HG02884 (cell line): ENCODE data around the gene SLC7A1.
"Not testable (repeated sequence)": the region's sequence is repeated elsewhere in the genome, so short reads cannot be mapped to it uniquely, and the experiment has no call there.

Source experiments
- ATAC-seq: cut with Tn5 transposase; IDR thresholded peaks from one replicate; pipeline ENCODE4 v1.9.1; 2021; ENCODE audit warnings: mild to moderate bottlenecking, moderate library complexity; ENCODE audit not compliant: unreplicated experiment

Gene SLC7A1

DNA sequence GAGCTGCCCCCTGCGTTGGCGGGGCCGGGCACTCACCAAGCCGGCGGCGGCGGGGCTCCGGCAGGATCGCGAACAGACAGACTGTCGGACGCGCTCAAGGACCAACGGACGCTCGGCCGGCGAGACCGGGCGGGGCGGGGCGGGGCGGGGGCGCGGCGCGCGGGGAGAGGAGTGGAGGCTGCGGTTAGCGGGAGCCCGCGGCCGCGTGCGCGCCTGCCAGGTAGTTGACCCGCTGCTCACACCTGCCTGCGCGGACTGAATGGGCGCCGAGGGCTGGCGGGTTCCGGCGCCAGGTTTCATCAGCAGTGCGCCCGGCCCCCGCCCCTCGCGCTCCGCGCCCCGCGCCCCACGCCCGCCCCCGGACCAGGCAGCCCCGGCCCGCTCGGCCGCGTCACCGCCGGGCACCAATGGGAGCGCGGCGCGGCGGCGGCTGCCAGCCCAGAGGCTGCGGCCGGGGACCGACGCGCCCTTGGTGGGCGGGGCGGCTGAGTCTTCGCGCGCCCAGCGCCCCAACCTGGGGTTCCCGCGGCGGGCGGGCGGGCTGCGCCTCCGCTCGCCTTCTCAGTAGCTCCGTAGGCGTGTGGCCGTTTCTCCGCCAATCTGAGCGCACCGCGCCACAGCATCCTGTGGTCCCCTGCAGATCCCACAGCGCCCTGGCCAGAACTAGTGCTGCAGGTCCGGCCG, at the start of gene SLC7A1:
Gene SLC7A1, minus strand, starts transcription at position 309 of the 684 bp plus-strand sequence. CDS start 59,500 bp downstream, outside the sequence.
- peak; percentile 81 for ATAC-seq

DNA sequence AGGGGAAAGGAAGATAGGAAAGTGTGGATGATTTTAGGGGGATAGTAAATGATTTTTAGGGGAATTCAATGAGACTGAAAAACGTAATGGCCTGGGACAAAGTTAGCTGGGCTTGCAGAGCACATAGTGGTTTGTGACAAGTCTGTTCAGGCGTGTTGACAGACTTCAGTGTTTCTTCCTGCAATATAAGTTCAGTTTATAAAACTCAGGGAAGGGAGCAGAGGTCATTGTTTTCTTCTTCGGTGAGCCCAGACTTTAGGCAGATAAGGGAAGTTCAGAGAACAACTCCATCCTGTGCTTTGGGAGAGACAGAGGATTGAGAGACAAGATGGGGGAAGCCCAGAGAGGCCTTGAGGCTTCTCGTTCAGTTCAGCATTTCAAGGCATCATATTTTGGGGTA, 45.2 kb upstream of the SLC7A1 start:
- ATAC-seq = no peak

DNA sequence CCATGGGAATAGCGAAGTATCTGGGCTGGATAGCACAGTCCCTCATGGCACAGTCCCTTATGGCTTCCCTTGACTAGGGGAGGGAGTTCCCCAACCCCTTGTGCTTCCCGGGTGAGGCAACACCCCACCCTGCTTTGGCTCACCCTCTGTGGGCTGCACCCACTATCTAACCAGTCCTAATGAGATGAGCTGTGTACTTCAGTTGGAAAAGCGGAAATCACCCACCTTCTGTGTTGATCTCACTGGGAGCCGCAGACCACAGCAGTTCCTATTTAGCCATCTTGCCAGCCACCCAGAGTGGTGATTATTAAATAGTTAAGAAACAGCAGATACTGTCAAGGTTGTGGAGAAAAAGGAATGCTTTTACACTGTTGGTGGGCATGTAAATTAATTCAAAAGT, 41.3 kb upstream of the SLC7A1 start:
- ATAC-seq = not testable (repeated sequence)

DNA sequence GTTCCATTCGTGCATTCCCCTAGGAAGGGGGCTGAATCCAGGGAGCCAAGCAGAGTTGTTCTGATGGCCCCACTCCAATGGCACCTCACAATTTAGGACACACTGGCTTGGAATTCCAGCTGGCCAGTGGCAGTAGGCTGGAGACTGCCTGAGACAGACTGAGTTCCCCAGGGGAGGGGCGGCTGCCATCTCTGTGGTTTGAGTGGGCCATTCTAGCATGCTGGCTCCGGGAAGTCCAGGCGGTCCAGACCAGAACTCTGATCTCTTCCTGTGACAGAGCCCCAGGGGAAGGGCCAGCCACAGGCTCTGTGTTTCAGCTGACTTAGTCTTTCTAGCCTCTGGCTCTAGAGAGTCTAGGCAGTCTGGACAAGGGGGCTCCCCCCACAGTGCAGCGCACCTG, 29.5 kb upstream of the SLC7A1 start:
- no peak for ATAC-seq

DNA sequence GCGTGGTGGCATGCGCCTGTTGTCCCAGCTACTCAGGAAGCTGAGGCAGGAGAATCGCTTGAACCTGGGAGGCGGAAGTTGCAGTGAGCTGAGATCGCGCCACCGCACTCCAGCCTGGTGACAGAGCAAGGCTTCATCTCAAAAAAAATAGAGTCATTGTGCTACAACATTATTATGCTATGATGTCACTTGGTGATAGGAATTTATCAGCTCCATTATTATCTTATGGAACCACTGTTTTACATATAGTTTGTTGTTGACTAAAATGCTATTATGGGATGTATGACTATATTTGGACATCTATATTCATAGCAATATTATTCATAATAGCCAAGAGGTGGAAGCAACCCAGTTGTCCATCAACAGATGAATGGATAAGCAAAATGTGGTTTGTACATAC, 26.4 kb upstream of the SLC7A1 start:
- ATAC-seq = no peak

DNA sequence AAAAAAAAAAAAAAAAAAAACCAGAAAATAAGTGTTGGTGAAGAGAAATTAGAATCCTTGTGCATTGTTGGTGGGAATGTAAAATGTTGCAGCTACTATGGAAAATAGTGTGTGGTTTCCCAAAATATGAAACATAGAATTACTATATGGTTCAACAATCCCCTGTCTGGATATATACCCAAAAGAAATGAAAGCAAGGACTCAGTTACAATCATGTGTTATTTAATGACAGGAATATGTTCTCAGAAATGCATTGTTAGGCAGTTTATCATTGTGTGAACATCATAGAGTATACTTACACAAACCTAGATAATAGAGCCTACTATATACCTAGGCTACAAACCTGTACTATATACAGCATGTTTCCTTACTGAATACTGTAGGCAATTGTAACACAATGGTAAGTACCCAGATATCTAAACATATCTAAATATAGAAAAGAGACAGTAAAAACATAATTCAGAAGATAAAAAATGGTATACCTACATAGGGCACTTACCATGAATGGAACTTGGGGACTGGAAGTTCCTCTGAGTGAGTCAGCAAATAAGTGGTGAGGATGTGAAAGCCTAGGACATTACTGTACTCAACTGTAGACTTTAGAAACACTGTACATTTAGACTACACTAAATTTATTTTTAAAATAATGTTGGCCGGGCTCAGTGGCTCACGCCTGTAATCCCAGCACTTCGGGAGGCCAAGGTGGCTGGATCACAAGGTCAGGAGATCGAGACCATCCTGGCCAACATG, 25.7 kb upstream of the SLC7A1 start:
- no peak for ATAC-seq

DNA sequence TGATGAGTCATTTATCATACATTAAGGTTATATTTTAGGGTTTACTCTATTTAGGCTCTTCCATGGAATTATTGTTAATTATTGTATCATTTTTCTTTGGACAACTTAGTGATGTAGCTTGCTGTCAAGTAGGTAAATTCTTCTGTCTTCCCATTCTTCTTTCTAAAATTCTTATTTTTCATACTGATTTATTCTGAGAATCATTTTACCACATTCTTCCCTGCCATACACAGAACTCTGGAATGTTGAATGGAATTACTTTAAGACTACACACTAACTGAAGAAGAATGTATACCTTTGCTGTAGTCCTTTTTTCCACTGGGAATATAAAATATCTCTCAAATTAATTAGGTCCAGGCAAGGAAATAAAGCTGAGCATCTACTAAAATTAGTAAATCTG, 24.5 kb upstream of the SLC7A1 start:
- no peak for ATAC-seq

DNA sequence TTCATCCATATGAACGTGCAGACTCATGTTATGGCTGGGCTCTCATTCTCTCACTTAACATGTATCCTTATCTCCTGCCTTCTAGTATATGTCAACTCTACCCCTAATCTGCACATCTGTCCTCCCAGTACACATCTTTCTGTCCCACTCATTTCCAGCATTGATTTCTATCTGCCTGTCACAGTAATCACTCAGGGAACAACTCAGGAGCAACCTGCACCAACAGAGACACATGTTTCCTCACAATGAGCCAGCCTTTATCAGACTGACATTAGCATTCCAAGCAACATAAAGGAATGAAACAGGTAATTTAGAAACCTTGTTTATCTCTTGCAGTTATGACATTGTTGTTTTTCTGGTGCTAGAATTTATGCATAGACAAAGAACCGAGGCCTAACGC, 17.6 kb upstream of the SLC7A1 start:
- ATAC-seq = no peak

DNA sequence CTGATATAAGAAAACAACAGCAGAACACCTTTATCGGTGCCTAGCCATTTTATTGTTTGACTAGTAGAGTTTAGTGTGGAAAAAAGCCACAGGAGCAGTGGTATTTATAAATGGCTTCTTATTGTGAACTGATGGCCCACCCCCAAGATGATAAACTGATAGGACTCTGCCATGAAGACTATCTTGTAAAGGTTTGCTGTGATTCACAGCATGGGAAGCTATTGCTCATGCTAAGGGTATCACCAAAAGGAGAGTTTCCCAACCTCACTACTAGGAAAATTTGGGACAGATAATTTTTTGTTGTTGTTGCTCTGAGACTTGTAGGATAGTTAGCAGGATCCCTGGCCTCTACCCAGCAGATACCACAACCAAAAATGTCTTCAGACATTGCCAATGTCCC, 12.0 kb upstream of the SLC7A1 start:
- no peak for ATAC-seq

DNA sequence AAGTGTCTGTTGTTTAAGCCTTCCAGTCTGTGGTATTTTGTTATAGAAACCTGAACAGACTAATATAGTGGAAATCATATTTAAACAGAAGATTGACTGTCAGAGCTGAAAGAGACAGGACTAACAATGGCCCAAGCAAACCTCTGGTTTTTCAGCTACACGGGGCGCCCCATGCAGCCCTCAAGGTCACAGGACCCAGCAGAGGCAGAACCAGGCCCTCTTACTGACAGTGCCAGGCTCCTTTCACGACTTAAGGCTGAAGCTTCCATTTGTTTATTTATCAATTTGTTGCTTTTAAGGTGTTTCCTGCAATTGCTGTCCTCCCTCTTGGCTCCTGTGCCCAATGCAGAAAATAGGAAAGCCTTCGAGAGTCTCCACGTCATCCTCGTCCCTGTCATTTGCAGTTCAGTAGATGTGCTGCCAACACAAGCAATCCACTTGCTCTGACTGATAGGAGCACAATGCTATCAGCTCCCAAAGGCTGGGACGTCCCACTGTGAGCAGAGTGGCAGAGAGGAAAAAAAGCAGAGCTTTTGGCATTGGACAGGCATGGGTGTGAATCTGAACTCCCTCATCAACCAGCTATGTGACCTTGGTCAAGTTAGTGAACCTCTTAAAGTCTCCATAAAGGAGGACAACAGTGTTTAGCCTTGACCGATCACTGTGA, 10.5 kb upstream of the SLC7A1 start:
- ATAC-seq = no peak

DNA sequence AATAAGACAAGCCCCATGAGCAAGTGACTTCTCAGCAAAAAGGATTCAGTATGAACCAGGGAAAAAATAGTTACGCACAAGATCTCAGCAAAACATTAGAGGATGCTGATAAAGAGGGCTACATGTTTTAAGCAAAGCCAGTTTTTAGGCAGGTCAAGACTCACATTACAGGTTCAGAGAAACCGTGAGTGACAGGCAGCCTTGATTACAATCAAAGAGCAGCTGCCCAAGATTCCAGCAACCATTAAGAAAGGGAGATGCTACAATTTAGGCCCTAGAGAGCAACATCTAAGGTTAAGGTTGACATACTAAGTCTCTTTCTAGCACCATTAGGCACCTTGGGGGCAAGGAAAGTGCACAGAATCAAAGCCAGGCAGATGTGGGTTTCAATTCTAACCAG, 2.8 kb upstream of the SLC7A1 start:
- no peak for ATAC-seq

DNA sequence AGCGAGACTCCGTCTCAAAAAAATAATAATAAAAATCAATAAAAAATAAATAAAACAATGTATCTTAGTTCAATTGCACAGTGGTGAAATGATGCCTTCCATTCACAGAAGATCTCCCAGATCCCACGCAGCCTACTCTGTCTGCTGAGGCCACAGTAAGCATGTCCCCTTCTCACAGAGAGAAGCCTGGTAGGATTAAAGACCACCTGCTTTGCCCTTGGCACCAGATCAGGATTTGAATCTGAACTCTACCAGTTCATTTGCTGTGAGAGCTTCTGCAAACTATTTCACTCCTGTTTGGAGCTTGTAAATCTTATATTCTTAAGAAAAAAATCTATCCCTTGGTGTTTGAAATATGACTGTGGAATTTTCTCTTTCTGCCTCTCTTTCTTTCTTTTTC, 2.2 kb upstream of the SLC7A1 start:
- ATAC-seq = no peak

DNA sequence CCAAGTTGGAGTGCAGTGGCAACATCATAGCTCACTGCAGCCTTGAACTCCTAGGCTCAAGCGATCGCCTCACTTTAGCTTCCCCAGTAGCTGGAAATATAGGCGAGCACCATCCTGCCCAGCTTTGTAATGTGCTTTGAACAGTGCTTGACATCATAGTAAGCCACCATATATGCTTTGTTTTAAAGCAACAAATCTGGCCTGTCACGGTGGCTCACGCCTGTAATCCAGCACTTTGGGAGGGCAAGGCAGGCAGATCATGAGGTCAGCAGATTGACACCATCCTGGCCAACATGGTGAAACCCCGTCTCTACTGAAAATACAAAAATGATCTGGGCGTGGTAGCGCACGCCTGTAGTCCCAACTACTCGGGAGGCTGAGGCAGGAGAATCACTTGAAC, 1.8 kb upstream of the SLC7A1 start:
- no peak for ATAC-seq

DNA sequence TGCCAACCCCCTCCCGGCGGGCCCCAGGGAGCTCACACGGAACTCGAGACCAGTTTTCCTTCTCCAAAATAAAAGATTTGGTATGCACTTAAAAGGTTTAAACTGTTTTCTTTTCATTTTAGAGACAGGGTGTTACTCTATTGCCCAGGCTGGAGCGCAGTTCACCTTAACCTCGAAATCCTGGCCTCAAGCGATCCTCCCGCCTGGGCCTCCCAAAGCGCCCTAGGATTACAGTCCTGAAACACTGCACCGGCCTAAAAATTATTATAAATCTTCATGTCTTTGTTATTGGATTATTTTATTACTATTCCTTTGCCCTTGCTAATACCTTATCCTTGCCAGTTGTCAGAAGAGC, 553 bp upstream of the SLC7A1 start:
- ATAC-seq = no peak

DNA sequence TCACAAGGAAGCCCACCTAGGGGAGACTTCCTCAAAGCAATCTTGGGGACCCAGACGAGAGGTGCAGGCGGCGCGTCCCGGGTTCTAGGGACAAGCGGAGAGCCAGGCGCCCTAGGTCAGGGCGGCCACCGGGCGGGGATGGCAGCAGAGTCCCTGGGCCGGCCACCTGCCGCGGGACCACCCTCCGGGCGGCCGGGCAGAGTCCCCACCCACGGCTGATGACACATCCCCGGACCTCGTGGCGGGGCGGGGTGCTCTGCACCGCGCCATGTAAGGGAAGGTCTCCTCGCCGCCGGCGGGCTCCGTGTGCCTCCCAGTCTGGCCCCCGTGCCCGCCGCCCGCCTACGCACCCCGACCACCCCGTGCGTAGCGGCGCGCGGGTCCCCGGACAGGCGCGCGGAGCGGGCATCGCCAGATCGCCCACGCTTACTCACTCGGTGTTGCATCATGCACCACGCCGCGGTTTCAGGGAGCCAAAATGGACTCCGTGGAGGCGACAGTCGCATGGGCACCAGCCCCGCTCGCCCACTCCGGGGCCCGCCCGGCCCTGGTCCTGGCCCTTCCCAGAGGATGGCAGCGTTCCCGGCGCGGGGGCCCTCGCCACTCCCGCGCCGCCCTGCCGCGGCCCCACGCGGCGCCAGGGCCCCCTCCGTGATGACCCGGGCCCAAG, 643 bp downstream of the SLC7A1 start:
- ATAC-seq = peak; percentile 43

DNA sequence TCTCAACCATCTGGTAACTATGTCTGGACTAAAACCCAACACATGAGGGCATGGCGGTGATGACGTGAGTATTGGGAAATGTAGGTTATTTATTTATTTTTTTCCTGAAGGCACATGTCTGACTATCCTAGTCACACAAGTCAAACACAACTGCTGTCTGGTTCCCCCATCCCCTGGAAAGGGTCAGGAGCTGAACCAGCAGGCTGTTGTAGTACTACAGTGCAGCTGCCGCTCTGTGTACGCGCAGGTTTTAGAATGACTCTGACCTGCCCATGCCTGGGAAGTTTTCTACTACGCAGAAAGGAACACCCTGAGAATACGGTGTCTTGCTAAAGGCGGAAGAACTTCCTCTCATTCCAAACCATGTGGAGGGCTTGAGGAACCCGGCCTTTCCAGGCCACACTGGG, 1.2 kb downstream of the SLC7A1 start:
- ATAC-seq = peak; percentile 36

DNA sequence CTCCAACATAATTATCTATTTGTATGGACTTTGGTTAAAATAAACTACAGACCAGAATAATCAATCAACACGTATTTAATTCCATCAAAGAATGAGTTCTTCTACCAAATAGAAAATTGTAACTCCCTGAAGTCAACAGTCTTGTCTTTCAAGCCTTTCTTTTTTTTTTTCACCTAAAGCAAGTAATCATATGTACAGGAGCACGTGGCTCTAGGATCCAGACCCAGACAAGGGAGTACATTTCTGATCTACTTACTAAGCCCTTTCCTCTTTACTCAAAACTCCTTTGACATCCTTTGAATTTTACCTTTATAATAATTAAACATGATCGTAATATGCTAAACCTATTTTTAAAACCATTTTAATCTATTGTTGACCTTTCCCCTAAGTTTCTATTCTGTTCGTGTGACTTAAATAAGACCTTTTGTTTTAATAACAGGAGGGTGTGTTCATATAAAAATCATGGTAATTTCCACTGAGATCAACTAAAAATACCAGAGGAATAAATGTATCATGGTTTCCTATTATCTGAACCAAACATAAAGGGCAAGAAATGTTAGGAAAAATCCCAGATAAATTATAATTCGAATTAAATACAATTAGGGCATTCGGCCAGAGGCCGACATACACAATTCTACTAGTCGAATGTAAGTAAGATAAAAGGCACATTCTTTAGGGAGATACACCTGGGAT, 1.7 kb downstream of the SLC7A1 start:
- ATAC-seq = no peak

DNA sequence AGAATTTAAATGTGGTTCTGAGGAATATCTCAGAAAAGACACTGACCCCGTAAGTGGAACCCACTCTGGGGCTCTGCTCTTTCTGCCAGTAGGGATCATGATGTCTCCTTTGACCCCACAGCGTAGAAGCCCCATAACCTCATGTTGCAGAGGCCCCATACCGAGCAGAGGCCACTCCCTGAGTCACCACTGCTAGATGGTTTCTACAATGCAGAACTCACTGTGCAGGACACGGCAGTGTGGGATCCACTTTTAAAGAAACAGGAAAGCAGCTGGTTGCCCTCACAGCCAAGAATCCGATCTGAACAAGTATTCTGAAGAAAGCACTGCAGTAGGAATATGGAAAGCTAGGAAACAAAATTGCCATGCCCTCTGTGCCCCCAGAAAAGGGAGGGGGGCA, 4.2 kb downstream of the SLC7A1 start:
- ATAC-seq = no peak

DNA sequence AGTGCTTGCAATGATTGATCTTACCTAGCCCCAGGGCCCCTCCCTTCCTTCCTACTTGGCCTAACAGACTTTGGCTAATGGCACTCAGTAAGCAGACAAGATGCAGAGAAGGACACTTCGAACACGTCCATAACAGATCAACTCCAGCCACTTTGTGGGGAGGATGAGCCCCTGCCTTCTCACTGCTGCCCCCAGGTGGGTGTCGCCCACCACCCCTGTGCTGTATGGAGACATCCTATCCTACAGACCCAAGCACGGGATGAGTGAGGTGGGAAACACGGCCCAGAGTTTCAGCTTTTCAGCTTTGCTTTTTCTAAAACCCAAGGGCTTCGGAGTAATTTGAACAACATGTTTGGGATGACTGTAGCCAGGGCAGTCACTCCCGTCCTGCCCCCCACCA, 5.5 kb downstream of the SLC7A1 start:
- no peak for ATAC-seq

DNA sequence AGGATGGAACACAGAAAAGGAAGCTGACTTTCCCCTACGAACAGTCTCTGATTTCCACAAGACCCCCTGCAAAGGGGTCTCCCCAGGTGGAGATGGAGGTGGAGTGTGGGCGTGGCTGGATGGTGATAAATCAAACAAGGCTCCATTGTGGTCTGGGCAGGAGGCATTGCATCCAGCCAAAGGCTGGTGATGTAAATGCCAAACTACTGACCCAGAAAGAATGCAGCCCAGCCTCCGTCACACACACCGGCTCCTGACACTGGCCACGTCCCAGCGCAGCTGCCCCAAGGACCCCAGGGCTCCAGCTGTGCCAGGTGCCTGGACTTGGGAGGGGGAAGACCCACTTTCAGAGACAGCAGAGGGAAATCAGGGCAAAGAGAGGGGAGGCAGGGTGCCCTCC, 6.3 kb downstream of the SLC7A1 start:
- no peak for ATAC-seq

DNA sequence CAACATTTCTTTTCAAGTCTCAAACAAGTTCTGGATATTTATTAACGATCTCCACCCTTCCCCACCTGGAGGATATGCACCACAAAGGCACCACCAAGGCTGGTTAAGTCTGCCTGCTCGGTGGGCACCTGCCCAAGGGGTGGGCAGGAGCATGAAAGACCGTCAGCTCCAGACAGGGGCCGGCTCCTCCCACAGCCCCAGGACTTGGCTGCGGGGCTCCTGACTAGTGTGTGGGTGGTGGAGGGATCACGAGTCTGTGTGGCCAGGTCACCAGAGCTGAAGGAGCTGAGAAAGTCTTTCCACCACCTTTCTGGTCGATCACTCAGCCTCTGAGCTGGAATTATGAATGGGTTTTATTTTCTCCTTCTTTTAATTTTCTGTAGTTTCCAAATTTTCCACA, 7.8 kb downstream of the SLC7A1 start:
- ATAC-seq = no peak
